HG03442 (cell line): Measurements from ENCODE around the gene FUZ.

Experiments
- ATAC-seq: cut with Tn5 transposase; IDR thresholded peaks from one replicate; pipeline ENCODE4 v1.9.1; 2021; ENCODE audit warnings: mild to moderate bottlenecking, moderate library complexity; ENCODE audit not compliant: unreplicated experiment

Gene FUZ

DNA sequence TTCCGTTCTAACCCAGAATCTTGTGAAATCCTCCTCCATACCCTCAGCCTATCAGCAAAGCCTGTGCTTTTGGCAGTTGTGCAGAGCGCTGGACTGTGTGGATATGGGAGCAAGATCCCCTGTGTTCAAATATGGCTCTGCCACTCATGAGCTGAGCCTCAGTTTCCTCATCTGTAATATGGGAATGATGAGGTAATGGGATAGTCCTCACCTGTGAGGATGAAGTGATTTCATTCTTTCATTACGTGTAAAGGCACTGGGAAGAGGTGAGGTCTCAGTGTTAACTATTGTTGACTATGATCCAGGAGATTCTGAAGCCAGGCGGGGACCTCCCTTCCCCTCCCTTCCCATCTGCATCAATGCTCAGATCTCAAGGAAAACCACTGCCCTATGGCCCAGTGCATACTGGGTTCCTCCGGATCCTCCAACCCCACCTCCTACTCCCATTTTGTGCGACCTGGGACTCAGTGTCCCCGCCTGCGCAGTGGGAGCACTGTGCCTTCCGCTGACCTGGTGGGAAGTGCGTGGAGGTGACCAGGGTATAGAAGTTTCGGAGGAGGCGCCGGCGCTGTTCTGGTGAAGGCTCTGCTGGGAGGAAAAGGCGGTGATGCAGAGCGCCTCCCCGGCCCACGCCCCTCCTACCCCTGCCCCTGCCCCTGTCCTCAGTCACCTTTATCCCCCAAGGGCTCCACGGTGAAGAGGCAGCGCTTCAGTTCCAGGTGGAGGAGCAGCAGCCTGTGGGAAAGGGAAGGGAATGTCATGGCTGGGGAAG, 5.0 kb downstream of the FUZ start:
- no peak for ATAC-seq

DNA sequence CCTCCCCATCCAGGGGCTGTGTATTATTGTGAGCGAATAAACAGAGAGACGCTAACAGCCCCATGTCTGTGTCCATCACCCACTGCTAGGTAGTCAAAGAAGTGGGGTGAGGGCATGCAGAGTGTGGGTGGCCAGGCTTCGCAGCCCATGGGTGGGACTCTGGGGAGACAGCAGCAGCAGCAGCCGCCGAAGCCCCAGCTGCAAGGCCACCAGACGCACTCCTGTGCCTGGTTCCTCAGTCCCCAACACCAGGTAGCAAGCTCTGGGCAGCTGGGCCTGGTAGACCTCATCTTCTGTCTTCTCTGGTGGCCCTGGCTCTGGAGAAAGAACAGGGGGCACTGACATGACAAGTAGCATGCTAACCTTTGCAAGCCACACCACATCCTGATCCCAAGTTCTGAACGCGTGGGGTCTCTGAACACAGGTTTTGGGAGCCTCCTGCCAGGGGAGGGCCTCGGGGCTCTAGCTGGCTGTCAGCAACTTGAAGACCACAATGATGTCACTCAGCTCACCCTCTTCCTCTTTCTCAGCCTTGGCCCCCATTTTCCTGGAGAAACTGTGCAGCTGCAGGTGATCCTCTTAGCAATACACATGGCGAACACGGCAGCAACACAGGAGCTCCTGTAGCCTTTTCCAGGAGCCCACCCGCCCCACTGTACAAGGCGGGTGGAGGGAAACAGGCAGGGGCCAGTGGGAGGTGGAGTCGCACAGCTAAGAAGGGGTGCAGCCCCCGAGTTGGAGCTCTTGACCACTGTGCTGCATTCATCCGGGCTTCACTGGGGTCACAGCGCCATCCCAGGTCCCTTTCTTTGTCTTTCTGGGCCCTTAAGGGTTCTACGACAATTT, 5.8 kb downstream of the FUZ start:
- ATAC-seq: no peak

GRCh38 chr19:49806620-49806959, 6.5 kb downstream of the FUZ start:
- ATAC-seq: no peak

GRCh38 chr19:49805822-49806619, 7.1 kb downstream of the FUZ start:
- ATAC-seq: no peak

DNA sequence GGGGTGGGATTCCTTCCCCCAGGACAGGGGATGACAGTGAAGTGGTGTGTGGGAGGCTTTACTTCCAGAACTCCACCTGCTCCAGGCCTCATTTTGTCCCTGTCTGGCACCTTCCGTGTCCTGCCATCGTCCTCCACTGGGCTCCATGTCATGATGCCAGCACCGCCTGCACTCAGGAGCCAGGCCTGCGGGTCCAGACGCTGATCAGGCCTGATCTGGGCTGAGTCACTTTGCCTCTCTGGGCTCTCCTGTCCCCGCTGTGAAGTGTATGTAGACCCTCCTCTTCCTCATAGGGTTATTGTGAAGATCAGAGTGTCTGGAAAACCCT, 9.6 kb downstream of the FUZ start:
- ATAC-seq: no peak

- ATAC-seq: no peak
Measured at GRCh38 chr19:49802836-49803528, 10.1 kb downstream of the FUZ start.

GRCh38 chr19:49801966-49802661, 11.0 kb downstream of the FUZ start:
- ATAC-seq: no peak

GRCh38 chr19:49801401-49801888, 11.6 kb downstream of the FUZ start:
- ATAC-seq: no peak

GRCh38 chr19:49800771-49801170, 12.3 kb downstream of the FUZ start:
- no peak for ATAC-seq

DNA sequence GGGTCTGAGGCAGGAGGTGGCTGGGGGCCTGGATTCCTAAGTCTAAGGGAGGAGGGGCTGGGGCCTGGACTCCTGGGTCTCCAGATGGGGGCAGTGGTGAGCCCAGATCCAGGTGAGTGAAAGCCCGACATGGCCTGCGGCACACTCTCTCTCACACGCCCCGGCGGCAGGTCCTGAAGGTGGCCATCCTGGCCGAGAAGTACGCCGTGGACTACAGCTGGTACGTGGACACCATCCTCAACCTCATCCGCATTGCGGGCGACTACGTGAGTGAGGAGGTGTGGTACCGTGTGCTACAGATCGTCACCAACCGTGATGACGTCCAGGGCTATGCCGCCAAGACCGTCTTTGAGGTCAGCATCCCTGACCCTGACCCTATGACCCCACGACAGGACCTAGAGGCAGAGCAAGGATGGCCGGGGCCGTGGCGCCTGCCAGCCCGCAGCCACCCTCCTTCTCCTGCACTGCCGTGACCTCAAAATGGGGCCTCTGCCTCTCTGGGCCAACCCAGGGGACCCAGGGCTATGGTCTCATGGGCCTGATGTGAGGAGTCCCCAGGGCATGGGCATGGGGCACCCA, 13.2 kb downstream of the FUZ start:
- ATAC-seq: no peak

- no peak for ATAC-seq
Measured at GRCh38 chr19:49799271-49799797, 13.8 kb downstream of the FUZ start.

GRCh38 chr19:49798574-49798973, 14.5 kb downstream of the FUZ start:
- ATAC-seq: no peak

GRCh38 chr19:49795615-49796014, 17.5 kb downstream of the FUZ start:
- no peak for ATAC-seq

DNA sequence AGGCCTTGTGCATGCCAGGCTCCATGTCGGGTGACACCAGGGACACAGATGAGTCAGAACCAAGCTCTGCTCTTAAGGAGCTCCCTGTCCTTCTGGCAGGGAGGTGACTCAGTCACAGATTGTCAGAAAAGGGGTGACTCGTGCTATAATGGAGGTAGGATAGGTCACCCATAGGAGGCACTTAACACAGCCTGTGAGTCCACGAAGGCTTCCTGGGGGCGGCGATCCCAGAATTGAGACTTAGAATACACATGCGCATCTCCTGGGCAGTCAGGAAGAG, 19.6 kb downstream of the FUZ start:
- no peak for ATAC-seq

DNA sequence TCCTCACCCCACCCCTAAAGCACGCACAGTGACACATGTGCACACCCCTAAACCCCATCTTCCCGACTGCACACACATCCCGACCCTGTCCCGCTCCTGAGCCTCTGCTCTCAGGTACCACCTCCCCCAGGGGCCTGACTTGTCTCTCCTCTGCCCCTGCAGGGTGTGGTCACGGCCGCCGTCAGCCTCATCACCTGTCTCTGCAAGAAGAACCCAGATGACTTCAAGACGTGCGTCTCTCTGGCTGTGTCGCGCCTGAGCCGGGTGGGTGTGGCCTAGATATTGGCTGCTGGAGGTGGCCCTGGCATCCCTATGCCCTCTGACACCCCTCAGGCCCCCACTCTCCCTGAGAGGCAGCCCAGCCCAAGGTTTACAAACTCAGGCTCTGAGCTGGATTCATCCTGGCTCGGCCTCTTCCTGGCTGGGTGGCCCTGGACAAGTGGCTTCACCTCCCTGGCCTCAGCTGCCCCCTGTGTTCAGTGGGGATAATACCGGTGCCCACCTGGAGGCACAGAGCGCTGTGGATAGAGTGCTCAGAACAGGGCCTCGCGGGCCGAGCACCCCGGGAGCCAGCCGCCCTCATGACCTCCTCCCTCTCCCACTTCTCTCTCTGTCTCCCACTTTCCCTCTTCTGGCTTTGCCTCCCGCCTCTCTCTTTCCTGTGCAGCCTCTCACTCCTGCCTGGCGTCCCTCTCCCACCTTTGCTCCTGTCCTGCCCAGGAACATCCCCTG, 20.1 kb downstream of the FUZ start:
- no peak for ATAC-seq

- no peak for ATAC-seq
Measured at GRCh38 chr19:49791776-49792445, 21.2 kb downstream of the FUZ start.

DNA sequence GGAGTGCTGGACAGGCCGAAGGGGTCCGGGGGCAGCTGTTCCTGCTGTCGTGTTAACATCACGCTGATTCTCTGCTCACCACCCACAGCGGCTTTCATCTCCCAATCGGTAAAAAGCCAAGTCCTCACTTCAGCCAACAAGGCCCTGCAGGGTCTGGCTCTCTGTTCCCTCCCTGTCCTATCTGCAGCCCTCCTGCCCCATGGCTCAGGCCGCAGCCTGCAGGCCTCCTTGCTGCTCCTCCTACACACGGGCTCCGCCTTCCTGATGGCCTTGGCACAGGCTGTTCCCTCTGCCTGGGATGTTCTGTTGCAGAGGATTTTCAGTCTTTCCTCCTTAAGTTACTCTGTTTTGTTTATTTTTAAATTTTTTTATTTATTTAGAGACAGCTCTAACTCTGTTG, 22.2 kb downstream of the FUZ start:
- ATAC-seq: no peak

GRCh38 chr19:49788857-49789256, 24.2 kb downstream of the FUZ start:
- ATAC-seq: no peak

DNA sequence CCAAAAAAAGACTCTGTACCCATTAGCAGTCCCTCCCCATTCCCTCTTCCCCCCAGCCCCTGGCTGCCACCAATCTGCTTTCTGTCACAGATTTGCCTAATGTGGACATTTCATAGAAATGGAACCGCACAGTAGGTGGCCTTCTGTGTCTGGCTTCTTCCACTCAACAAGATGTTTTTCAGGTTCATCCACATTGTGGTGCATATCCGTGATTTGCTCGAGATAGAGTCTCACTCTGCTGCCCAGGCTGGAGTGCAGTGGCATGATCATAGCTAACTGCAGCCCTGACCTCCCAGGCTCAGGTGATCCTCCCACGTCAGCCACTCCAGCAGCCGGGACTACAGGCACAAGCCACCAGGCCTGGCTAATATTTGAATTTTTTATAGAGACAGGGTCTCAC, 25.3 kb downstream of the FUZ start:
- ATAC-seq: no peak
